MCF 10A (cell line): Measurements from ENCODE around the gene ANO8. TPM values are rescaled to one million over a fixed set of nuclear protein-coding genes. Genes with fewer than 3 reads are reported as not detected.

Source experiments
- Bru-seq: library from RNA; stranded (reverse); fragments of 400-500 nt; gene quantifications from one replicate; lab custom pipeline; 2021; lab: Mats Ljungman, UMichigan
- BruChase-seq, 2 experiments: library from RNA; stranded (reverse); fragments of 400-500 nt; gene quantifications; one replicate each; lab custom pipeline; 2021; lab: Mats Ljungman, UMichigan
- BruUV-seq: library from RNA; stranded (reverse); fragments of 400-500 nt; replicated peaks from 2 replicates; lab custom pipeline; 2021; lab: Mats Ljungman, UMichigan
- CTCF ChIA-PET: fragments of 300-600 bp; sonication (Branson Sonifier 250); formaldehyde crosslinking; extraction: SDS; loops from one replicate; lab custom pipeline; 2021; ENCODE audit warnings: antibody characterized with exemption, inconsistent platforms; lab: Yijun Ruan, JAX
- POLR2A ChIA-PET: fragments of 300-600, 350-650 bp; sonication (Branson Sonifier 250); formaldehyde crosslinking; extraction: SDS; loops from one replicate; lab custom pipeline; 2020; ENCODE audit warnings: antibody characterized with exemption, inconsistent platforms; lab: Yijun Ruan, JAX
- DNase-seq: peaks from one replicate; pipeline ENCODE4 v3.0.0-alpha.2; 2018; ENCODE audit not compliant: unreplicated experiment
- H3K27ac Mint-ChIP-seq: one replicate; pipeline ENCODE4 v1.8.0; 2022; ENCODE audit warnings: mild to moderate bottlenecking, low read depth, mixed read lengths; ENCODE audit not compliant: unreplicated experiment
- H3K27me3 Mint-ChIP-seq: one replicate; pipeline ENCODE4 v1.8.0; 2022; ENCODE audit warnings: mixed read lengths; ENCODE audit not compliant: insufficient read depth, unreplicated experiment
- H3K36me3 Mint-ChIP-seq: one replicate; pipeline ENCODE4 v1.8.0; 2022; ENCODE audit warnings: mild to moderate bottlenecking, moderate library complexity, mixed read lengths; ENCODE audit not compliant: insufficient read depth, unreplicated experiment
- H3K4me1 Mint-ChIP-seq: one replicate; pipeline ENCODE4 v1.8.0; 2022; ENCODE audit warnings: mixed read lengths; ENCODE audit not compliant: insufficient read depth, unreplicated experiment
- H3K4me3 Mint-ChIP-seq: one replicate; pipeline ENCODE4 v1.8.0; 2022; ENCODE audit warnings: mild to moderate bottlenecking, moderate library complexity, mixed read lengths; ENCODE audit not compliant: unreplicated experiment
- H3K9me3 Mint-ChIP-seq: one replicate; pipeline ENCODE4 v1.8.0; 2022; ENCODE audit warnings: mixed read lengths; ENCODE audit not compliant: unreplicated experiment
- intact Hi-C: fragments of 100-400 bp; cut with micrococcal nuclease; formaldehyde crosslinking; loops from 2 replicates; pipeline ENCODE4 v1.14.1; 2022
- long read RNA-seq: library from polyadenylated mRNA; stranded (forward); transcript quantifications from one replicate; pipeline ENCODE4 v2.0.0, GENCODE V29; 2022
- total RNA-seq: library from RNA; stranded (reverse); gene quantifications from 2 replicates; pipeline ENCODE4 v1.2.3, GENCODE V29; 2022
- TF ChIP-seq, protein P1 (sequence below): fragments of 200-600 bp; IDR thresholded peaks from one replicate; pipeline ENCODE4 v1.8.0; 2022; ENCODE audit warnings: antibody characterized with exemption, mild to moderate bottlenecking; ENCODE audit not compliant: unreplicated experiment

ANO8 gene, protein sequence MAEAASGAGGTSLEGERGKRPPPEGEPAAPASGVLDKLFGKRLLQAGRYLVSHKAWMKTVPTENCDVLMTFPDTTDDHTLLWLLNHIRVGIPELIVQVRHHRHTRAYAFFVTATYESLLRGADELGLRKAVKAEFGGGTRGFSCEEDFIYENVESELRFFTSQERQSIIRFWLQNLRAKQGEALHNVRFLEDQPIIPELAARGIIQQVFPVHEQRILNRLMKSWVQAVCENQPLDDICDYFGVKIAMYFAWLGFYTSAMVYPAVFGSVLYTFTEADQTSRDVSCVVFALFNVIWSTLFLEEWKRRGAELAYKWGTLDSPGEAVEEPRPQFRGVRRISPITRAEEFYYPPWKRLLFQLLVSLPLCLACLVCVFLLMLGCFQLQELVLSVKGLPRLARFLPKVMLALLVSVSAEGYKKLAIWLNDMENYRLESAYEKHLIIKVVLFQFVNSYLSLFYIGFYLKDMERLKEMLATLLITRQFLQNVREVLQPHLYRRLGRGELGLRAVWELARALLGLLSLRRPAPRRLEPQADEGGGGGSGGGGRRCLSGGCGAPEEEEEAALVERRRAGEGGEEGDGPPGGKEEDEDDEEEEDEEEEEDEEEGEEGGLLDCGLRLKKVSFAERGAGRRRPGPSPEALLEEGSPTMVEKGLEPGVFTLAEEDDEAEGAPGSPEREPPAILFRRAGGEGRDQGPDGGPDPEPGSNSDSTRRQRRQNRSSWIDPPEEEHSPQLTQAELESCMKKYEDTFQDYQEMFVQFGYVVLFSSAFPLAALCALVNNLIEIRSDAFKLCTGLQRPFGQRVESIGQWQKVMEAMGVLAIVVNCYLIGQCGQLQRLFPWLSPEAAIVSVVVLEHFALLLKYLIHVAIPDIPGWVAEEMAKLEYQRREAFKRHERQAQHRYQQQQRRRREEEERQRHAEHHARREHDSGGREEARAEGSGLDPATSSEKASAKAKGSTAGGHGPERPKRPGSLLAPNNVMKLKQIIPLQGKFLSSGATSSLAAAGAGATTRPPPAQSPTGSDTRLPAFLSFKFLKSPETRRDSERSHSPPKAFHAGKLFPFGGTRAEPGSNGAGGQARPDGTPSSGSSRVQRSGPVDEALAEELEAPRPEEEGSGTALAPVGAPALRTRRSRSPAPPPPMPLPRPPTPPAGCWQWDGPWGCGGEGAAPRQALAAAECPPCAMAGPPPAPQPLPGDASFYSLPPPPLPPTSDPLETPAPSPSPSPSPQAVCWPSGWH
- total RNA-seq (13.0 and 14.5 TPM in 2 replicates), Bru-seq, nascent RNA (percentile 39 among the genes with signal in this experiment), BruChase-seq, experiment 1, labeled RNA remaining after a 6-hour chase (percentile 55 among the genes with signal in this experiment), BruChase-seq, experiment 2, labeled RNA remaining after a 2-hour chase (percentile 48 among the genes with signal in this experiment)
- long read RNA-seq: 0 reads

DNA sequence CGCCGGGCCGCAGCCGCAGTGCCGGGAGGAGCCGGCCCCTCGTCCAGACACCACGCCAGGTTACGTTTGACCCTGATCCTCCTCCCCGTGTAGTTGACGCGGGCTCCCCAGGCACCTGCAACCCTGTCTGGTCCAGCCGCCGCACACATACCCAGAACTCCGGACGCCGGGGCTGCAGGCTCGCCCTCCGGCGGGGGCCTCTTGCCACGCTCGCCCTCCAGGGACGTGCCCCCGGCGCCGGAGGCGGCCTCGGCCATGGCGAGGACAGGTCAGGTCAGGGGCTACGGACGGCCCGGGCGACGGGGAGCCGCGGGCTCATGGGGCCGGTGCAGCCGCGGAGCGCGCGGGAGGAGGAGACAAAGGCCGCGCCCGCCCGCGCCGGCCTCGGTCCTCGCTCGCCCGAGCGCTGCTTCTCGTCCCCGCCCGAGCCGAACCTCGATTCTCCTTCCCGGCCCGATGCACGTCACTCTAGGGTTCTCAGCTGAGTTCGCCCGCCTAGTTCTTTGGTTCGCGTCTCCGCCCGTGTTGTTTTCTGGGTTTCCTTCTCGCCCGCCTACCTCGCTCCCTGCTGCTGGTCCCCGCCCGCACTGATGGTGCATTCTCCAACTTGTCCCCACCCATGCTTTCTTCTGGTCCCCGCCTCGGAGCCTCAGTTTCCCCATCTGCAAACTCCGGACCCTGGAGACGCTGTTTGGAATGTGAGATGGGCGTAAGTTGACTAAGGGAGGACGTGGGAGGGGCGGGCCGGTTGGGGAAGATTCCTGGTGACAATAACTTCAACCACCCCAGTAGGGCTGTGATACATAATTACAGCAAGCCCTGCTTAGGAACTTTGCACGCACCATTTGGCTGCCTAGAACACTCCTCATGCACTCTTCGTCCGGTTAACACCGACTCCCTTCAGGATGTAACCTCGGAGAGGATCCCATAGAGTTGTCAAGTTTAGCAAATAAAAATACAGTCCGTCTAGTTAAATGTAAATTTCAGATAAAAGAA is at the start of gene ANO8:
ANO8 (minus strand) TSS at position 442 of the 996 bp plus-strand sequence; CDS start at position 257, 185 bp downstream.
- Mint-ChIP-seq H3K36me3 (peaks cover 23% of the 10 kb centered on the region), H3K27ac (peak within 1 kb of the TSS; percentile 69), H3K27me3 (no peaks in the 10 kb centered on the region), H3K4me1 (peaks cover 15% of the 10 kb centered on the region), H3K9me3 (no peaks in the 10 kb centered on the region), H3K4me3 (peak within 1 kb of the TSS; percentile 79)
- POLR2A ChIA-PET: interaction anchor here (0.7 to 10.1 kb wide), 12 partner anchors 8 to 526 kb away, joined by 3 to 152 read pairs (median 6); partner anchors contain the start of genes ABHD8, DDA1, MRPL34 and MVB12A
- TF ChIP-seq, protein P1, sequence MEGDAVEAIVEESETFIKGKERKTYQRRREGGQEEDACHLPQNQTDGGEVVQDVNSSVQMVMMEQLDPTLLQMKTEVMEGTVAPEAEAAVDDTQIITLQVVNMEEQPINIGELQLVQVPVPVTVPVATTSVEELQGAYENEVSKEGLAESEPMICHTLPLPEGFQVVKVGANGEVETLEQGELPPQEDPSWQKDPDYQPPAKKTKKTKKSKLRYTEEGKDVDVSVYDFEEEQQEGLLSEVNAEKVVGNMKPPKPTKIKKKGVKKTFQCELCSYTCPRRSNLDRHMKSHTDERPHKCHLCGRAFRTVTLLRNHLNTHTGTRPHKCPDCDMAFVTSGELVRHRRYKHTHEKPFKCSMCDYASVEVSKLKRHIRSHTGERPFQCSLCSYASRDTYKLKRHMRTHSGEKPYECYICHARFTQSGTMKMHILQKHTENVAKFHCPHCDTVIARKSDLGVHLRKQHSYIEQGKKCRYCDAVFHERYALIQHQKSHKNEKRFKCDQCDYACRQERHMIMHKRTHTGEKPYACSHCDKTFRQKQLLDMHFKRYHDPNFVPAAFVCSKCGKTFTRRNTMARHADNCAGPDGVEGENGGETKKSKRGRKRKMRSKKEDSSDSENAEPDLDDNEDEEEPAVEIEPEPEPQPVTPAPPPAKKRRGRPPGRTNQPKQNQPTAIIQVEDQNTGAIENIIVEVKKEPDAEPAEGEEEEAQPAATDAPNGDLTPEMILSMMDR: no peak
- intact Hi-C loops: loop anchor here (1.0 kb wide), 2 partner anchors 17 to 29 kb away; partner anchors contain the start of gene MRPL34
- no TSS peak for BruUV-seq
- CTCF ChIA-PET: interaction anchor here (0.6 to 1.4 kb wide), 6 partner anchors 10 to 43 kb away, joined by 3 to 5 read pairs (median 4); partner anchors contain the start of gene MRPL34
- DNase-seq: peak; percentile 98

DNA sequence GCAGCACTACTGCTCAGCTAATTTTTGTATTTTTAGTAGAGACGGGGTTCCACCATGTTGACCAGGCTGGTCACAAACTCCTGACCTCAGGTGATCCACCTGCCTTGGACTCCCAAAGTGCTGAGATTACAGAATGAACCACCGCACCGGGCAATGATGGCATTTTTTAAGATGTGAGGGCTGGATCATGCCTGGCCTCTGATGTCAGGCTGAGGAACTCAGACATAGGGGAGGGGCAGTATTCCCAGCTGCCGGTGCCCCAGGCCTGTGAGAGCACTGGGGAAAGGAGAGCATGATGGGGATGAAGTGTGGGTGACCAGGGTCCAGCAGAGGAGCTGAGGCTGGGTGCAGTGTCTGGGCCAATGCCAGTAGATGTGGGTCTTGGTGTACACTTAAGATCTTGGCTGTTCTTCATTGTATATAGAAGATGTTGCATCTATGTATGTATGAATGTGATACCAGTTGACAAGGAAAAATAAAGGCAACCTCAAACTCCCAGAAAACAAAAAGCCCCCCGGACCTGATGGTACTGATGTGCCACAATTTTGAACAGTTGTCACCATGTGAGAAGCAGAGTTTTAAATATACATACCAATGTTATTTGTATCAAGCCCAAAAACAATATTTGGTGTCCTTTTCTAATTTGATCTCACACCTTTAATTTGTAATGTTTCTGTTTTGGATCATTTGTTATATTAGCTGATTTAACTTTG is 45.9 kb upstream of the ANO8 start:
- H3K9me3 Mint-ChIP-seq: no peaks in the 10 kb centered on the region
- H3K27me3 Mint-ChIP-seq: no peaks in the 10 kb centered on the region
- H3K27ac Mint-ChIP-seq: no peak overlapping the region
- POLR2A ChIA-PET: interaction anchor here (0.6 kb wide), 1 partner anchor 55 kb away, joined by 3 read pairs; no protein-coding TSS in a partner anchor
- BruUV-seq: no TSS peak
- no peaks in the 10 kb centered on the region for H3K36me3 Mint-ChIP-seq
- TF ChIP-seq, protein P1: no peak
- no peaks in the 10 kb centered on the region for H3K4me1 Mint-ChIP-seq
- CTCF ChIA-PET: interaction anchor here (0.7 to 1.0 kb wide), 2 partner anchors 137 to 394 kb away, joined by 3 read pairs; no protein-coding TSS in a partner anchor
- intact Hi-C loops: no loop called here
- DNase-seq: no peak
- no peak overlapping the region for H3K4me3 Mint-ChIP-seq

DNA sequence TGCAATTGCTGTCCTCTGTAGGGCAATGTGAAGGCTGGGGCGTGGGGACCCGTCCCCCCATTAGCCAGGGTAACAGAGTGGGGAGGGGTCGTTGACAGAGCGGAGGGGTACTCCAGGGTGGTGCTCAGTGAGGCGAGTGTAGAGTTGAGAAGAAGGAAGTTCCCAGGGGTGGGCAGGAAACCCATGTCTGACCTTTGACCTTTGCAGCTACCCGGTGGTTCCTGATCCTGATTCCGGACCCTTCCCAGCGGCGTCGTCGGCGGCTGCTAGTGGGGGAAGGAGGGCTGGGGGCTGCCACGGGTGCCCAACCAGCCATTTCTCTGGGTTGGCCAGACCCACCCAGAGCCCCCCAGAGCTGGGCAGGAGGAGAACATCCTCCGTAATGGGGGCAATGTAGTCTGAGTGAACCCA is 44.6 kb upstream of the ANO8 start:
- no peaks in the 10 kb centered on the region for H3K36me3 Mint-ChIP-seq
- TF ChIP-seq, protein P1: no peak
- DNase-seq: no peak
- H3K4me3 Mint-ChIP-seq: no peak overlapping the region
- H3K9me3 Mint-ChIP-seq: no peaks in the 10 kb centered on the region
- ChIA-PET POLR2A (interaction anchor here (0.6 kb wide), 1 partner anchor 89 kb away, joined by 3 read pairs; no protein-coding TSS in a partner anchor), CTCF (no interaction called here)
- H3K4me1 Mint-ChIP-seq: no peaks in the 10 kb centered on the region
- H3K27ac Mint-ChIP-seq: no peak overlapping the region
- intact Hi-C loops: no loop called here
- H3K27me3 Mint-ChIP-seq: no peaks in the 10 kb centered on the region
- BruUV-seq: no TSS peak
